Sigmoid colon (tissue), 4 donors: ENCODE data around the gene KRT14.
"Not testable (repeated sequence)": the region's sequence is repeated elsewhere in the genome, so short reads cannot be mapped to it uniquely, and the experiment has no call there.

Source experiments
- POLR2A ChIP-seq, 2 donors: fragments of 450-650 bp; IDR thresholded peaks; one replicate each; pipeline ENCODE4 v1.6.1; 2016; ENCODE audit warnings: antibody characterized with exemption in 2 of 2, mild to moderate bottlenecking in 2 of 2, moderate library complexity in 2 of 2
- POLR2AphosphoS5 ChIP-seq, 4 donors: sonication (generic); formaldehyde crosslinking; IDR thresholded peaks; one replicate each; pipeline ENCODE4 v1.6.1; 2017; ENCODE audit warnings: antibody characterized with exemption in 4 of 4
- TF ChIP-seq, protein P1 (sequence below), 4 experiments: fragments of 450-650 bp in 3 of 4; fragments of 200-600 bp in 1 of 4; IDR thresholded peaks; one replicate each; pipeline ENCODE4 v1.5.1; 2016 to 2019; ENCODE audit warnings: antibody characterized with exemption in 4 of 4, mild to moderate bottlenecking in 3 of 4, moderate library complexity in 2 of 4

DNA sequence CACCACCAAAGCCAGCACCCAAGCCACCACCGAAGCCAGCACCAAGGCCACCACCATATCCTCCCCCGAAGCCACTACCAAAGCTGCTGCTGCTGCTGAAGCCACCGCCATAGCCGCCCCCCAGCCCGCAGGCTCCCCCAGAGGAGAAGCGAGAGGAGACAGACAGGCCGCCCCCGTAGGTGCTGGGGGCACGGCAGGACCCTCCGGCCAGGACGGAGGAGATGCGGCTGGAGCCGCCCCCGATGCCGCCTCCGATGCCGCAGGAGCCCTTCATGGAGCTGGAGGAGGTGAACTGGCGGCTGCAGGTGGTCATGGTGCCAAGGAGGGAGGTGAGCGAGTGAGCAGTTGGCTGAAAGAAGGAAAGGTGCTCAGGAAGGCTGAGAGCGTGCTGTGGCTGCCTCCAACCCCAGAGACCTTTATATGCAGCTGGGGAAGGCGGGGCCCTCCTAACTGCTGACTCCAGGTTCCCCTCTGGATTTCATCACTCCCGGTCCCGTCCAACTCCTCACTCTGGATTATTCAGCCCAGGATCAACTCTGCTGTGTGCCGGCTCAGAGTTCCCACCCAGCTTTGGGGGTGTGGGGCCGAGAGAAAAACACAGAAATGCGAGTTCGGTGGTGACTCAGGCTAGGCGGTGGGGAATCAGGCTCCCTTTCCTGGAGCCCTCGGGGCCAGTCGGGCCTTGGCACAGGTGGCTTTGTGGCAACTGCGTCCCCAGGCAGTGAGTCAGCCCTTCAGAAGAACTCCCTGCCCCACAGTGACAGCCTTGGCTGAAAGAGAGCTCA lies 25.9 kb upstream of the KRT14 start, which contains the start of gene KRT16:
- TF ChIP-seq, protein P1, sequence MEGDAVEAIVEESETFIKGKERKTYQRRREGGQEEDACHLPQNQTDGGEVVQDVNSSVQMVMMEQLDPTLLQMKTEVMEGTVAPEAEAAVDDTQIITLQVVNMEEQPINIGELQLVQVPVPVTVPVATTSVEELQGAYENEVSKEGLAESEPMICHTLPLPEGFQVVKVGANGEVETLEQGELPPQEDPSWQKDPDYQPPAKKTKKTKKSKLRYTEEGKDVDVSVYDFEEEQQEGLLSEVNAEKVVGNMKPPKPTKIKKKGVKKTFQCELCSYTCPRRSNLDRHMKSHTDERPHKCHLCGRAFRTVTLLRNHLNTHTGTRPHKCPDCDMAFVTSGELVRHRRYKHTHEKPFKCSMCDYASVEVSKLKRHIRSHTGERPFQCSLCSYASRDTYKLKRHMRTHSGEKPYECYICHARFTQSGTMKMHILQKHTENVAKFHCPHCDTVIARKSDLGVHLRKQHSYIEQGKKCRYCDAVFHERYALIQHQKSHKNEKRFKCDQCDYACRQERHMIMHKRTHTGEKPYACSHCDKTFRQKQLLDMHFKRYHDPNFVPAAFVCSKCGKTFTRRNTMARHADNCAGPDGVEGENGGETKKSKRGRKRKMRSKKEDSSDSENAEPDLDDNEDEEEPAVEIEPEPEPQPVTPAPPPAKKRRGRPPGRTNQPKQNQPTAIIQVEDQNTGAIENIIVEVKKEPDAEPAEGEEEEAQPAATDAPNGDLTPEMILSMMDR (IDR thresholded peaks at IDR 0.05): not testable (repeated sequence)
- not testable (repeated sequence) for TF ChIP-seq POLR2AphosphoS5, POLR2A (IDR thresholded peaks at IDR 0.05)
